GM19099 (cell line): Measurements from ENCODE around the gene FASTK.

Source experiments
- POLR2A ChIP-seq: IDR thresholded peaks from 3 replicates; pipeline ENCODE4 v1.6.1; 2011; ENCODE audit warnings: low read depth; ENCODE audit not compliant: insufficient read length; ENCODE audit errors: extremely low read depth

The FASTK gene

DNA sequence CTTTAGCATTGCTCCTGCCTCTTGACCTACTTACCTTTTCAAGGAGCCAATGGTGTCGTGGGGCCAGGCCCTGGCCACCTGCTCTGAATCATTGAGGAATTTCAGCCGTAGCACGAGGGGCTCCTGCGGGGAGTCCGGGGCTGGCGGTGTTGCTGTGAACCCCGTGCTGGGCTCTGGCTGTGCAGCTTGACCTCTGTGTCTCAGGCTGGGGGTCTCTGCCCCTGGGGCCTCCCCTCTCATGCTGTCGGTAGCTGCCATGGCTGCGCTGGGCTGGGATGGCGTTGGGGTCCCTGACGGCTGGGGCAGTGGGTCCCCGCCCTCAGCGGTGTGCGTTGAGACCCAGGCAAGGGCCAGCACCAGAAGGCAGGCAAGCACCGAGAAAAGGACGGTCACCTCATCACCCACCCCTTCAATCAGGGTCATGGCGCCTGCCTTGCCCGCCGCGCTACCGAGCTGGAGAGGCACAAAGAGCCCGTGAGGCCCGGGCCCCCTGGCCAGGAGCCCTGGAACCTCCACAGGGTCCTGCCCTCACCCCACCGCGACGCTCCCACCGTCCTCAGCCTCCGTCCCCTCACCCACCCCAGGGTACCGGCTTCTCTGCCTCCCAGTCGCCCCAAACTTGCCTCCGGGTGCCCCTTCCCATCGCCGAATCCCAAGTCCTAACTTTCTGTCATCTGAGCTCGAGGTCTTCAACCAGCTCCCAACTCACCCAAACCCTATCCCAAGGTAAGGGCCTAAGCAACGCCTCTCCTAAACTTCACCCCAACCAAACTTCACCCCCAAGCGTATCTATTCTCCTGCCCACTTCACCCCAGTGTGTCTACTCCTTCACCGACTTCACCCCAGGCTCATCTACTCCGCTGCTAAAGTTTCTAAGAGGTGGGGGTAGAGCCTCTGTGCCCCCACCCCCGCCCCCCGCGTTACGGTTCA lies 1.8 kb upstream of the FASTK start:
- no peak for TF ChIP-seq POLR2A

DNA sequence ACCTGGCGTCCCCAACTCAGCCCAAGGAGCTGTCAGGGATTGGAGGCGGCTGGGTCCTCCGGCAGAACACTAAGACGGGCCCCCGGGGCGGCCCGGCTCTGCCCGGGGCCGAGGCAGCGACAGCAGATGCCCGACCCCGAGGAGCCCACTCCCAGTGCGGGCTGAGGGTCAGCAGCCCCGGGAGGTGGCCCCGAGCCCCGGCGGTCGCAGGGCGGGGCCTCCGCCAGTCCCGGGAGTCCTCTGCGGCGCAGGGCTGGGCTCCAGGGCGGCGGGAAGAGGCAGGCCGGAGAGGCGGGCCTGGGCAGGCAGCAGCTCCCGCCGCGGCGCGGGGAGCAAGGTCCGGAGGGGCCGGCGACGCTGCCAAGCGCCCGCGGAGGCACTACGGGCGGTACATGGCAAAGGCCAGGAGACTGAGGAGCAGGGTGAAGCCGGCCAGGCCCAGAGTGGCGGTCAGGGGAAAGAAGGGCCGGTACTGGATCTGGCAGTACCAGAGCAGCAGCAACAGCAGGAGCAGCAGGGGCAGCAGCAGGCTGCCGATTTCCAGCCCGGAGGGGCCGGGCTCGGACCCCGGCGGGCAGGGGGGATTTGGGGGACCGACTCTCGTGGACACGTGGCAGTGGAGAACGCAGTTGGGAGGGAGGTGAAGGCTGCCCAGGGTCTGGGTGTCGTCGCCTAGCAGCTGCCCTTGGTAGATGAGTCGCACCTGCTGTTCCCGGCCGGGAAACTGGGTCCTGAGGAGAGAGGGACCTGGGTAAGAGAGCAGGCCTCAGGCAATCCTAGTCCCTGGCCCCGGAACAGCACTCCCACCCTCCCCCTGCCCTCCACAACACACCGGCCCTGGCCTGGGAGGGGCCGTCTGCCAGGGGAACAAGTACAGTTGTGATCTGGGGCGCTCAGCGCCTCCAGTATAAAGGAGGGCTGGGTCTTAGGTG lies 827 bp upstream of the FASTK start:
- no peak for TF ChIP-seq POLR2A

GRCh38 chr7:151080067-151080521 lies 515 bp downstream of the FASTK start:
- no peak for TF ChIP-seq POLR2A

- TF ChIP-seq POLR2A = no peak
These were observed 1.3 kb downstream of the FASTK start for GRCh38 chr7:151079199-151079910.

DNA sequence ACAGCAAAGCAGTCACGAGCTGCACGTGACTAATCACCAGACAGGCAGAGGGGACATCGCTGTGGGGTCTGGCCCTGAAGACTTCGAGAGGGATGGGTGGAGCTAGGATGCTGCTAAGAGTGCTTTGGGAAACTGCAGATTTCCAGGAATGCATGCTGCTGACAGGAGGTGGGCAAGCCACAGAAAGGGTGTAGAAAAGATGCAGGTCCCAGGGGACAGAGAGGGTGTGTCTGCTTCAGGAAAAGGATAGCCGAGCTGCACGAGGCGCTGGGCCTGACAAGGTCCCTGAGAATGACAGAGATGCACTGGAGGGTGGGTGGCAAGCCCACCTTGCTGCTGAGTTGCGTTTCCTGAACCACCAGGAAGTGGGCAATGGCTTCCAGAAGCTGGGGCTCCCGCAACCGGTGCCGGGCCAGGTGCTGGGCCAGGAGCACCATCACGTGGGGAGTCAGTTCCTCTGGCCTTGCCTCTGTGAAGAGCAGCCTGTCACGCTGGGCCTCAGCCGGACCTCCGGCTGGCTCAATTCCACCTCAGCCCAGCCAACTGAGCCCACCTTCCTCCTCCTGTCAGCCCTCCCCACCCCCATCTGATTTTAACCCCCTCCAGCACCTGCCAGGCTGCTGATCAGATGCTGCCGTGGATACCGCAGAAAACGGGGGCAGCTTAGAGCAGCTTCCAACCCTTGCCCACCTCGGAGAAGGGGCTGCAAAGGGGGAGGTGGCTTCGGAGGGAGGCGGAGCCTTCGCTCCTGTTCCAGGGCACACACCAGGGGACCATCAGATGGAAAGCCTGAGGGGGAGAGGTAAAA lies 2.2 kb downstream of the FASTK start:
- no peak for TF ChIP-seq POLR2A

GRCh38 chr7:151077705-151078232 lies 2.8 kb downstream of the FASTK start:
- TF ChIP-seq POLR2A = no peak

DNA sequence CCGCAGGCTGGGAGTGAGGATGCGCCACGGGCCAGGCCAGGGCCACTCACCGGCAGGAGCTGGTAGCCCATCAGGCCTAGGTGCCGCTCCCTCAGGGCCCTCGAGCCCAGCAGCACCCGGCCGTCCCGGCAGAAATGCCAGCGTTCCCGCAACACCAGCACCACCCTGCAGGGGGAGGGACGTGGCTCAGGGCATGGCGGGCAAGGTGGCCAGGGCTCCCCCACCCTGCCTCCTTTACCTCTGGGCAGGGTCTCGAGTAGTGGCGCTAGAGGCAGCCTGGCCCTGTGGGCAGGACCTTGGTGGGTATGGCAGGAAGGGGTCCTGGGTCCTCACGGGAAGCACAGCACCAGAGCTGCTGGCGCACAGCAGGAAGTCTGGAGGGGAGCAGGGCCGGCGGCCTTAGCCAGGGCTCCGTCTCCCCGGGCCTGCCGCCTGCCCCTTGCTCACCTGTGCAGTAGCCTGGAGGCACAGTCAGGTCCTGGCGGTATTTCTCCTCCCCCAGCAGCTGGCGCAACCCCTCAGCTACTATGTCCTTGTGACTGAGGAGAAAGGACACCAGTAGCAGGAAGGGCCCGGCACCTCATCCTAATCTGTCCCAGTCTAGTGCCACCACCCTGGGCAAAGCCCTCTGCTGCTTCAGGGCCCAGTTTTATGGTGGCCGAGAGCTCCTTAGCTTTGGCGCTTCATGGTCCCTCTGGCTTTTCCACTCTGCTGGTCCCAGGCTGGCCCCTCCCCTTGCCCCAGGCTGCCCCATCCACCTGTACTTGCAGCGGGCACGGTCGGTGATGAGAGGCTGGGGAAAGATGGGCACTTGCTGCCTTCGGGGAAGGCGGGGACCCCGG lies 3.5 kb downstream of the FASTK start:
- no peak for TF ChIP-seq POLR2A

GRCh38 chr7:151075978-151076426 lies 4.6 kb downstream of the FASTK start:
- no peak for TF ChIP-seq POLR2A

- TF ChIP-seq POLR2A = no peak
These were observed 5.0 kb downstream of the FASTK start for GRCh38 chr7:151075662-151075971.

- TF ChIP-seq POLR2A = no peak
These were observed 5.6 kb downstream of the FASTK start for GRCh38 chr7:151074817-151075661.

GRCh38 chr7:151073990-151074389 lies 6.6 kb downstream of the FASTK start:
- TF ChIP-seq POLR2A = no peak
